ENCODE results near the gene ATP10B. TPM values are rescaled to one million over a fixed set of nuclear protein-coding genes. Genes with fewer than 3 reads are reported as not detected.

ATP10B gene
- total and polyA plus RNA-seq, 8 donors: 0.76 to 20.4 (median 4.6) TPM

- DNase-seq (no peak), ATAC-seq (no peak), FAIRE-seq (no peak)
- Histone ChIP-seq H3K27me3 (no peaks in the 10 kb centered on the region), H3K27ac (no peak overlapping the region), H3K36me3 (no peaks in the 10 kb centered on the region), H3K4me1 (no peaks in the 10 kb centered on the region), H3K9me3 (no peaks in the 10 kb centered on the region), H3K4me3 (no peak overlapping the region)
- TF ChIP-seq, protein P1, sequence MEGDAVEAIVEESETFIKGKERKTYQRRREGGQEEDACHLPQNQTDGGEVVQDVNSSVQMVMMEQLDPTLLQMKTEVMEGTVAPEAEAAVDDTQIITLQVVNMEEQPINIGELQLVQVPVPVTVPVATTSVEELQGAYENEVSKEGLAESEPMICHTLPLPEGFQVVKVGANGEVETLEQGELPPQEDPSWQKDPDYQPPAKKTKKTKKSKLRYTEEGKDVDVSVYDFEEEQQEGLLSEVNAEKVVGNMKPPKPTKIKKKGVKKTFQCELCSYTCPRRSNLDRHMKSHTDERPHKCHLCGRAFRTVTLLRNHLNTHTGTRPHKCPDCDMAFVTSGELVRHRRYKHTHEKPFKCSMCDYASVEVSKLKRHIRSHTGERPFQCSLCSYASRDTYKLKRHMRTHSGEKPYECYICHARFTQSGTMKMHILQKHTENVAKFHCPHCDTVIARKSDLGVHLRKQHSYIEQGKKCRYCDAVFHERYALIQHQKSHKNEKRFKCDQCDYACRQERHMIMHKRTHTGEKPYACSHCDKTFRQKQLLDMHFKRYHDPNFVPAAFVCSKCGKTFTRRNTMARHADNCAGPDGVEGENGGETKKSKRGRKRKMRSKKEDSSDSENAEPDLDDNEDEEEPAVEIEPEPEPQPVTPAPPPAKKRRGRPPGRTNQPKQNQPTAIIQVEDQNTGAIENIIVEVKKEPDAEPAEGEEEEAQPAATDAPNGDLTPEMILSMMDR (IDR thresholded peaks at IDR 0.05): no peak
- WGBS, 2 donors: 80 to 96% methylated on average over 2 of the region's 2 CpGs
- intact Hi-C loops (cut with DNase I): no loop called here
Measured at GRCh38 chr5:160668356-160668755, 183.7 kb downstream of the ATP10B start.

- H3K36me3 ChIP-seq: no peaks in the 10 kb centered on the region
- intact Hi-C loops (cut with DNase I): no loop called here
- no peak overlapping the region for H3K27ac ChIP-seq
- no peak overlapping the region for H3K4me3 ChIP-seq
- H3K4me1 ChIP-seq: no peaks in the 10 kb centered on the region
- no peak for FAIRE-seq
- H3K27me3 ChIP-seq: no peaks in the 10 kb centered on the region
- H3K9me3 ChIP-seq: no peaks in the 10 kb centered on the region
- no peak for ATAC-seq
- 72 to 82% methylated on average over 5 of the region's 5 CpGs for WGBS, 2 donors
- no peak for DNase-seq
- TF ChIP-seq, protein P1 (IDR thresholded peaks at IDR 0.05): no peak
Measured at GRCh38 chr5:160667160-160667559, 184.9 kb downstream of the ATP10B start.

- TF ChIP-seq, protein P1 (IDR thresholded peaks at IDR 0.05): no peak
- Histone ChIP-seq H3K4me1 (no peaks in the 10 kb centered on the region), H3K27me3 (no peaks in the 10 kb centered on the region), H3K36me3 (no peaks in the 10 kb centered on the region), H3K9me3 (no peaks in the 10 kb centered on the region), H3K4me3 (no peak overlapping the region), H3K27ac (no peak overlapping the region)
- no peak for FAIRE-seq
- DNase-seq: no peak
- intact Hi-C loops (cut with DNase I): no loop called here
- ATAC-seq: no peak
- 65 to 79% methylated on average over 3 of the region's 3 CpGs for WGBS, 2 donors
Measured at GRCh38 chr5:160665460-160665859, 186.6 kb downstream of the ATP10B start.

DNA sequence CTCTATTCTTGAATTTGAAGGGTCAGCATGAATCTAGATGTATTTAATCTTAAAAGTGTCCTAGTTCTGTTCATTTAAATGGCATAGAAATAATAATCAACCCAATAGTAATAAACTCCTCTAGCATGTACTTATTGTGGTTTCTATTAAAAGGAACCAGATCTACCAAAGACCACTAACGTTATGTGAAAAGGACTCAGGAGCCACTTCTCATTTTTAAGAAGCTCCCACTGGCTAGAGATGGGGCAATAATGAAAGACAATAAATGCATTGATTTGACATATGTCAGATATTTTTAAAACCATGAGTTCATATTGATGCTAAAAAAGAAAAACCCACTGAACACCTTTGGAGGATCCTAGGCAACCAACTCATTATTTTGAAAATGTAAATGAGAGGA, 191.9 kb downstream of the ATP10B start:
- Histone ChIP-seq H3K9me3 (no peaks in the 10 kb centered on the region), H3K4me1 (peaks cover 0 to 26% (median 0%) of the 10 kb centered on the region in 3 donors), H3K27me3 (no peaks in the 10 kb centered on the region), H3K4me3 (no peak overlapping the region), H3K36me3 (no peaks in the 10 kb centered on the region), H3K27ac (no peak overlapping the region)
- TF ChIP-seq, protein P1 (IDR thresholded peaks at IDR 0.05): no peak
- WGBS, 2 donors: 64 to 88% methylated on average over 1 of the region's 1 CpG
- DNase-seq: no peak
- FAIRE-seq: no peak
- no peak for ATAC-seq
- intact Hi-C loops (cut with DNase I): no loop called here

DNA sequence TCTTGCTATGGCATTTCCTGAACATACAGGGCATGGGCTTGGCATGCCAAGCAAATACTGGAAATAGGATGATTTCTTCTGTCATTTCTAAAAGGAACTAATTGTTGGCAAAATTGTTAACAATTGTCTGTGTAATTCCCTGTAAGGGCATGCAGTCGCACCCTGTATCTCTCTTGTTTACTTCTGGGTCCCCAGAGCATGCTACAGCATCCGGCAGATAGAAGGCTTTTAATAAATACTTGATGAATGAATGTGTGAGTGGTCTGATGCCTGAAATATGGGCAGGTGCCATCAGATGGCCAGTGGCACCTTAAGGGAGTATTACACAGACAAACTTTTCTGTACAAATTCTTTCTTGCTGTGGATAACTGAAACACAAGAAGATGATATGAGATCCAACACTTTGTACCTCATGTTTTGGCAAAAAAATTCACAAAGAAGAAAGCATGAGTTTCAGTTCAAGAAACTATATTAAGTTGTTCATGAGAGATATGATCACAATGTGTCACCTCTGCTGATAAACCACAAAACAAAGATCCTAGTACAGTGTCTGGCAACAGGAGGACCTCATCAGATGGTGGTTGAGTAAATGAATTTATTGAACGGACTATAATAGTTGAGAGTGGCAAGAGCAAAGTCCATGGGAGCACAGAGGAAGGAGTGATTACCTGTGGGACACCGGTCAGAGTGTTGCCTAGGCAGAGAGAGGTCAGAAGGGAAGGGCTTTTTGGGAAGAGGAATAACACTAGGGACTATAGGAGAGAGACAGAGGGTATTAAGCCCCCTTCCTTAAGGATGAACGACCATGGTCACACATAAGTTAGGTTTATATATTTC, 194.2 kb downstream of the ATP10B start:
- Histone ChIP-seq H3K27ac (peak overlapping the region in 2 of 4 donors; percentile 53 to 61), H3K36me3 (no peaks in the 10 kb centered on the region), H3K9me3 (no peaks in the 10 kb centered on the region), H3K4me3 (no peak overlapping the region), H3K27me3 (no peaks in the 10 kb centered on the region), H3K4me1 (peaks cover 0 to 26% (median 0%) of the 10 kb centered on the region in 3 donors)
- intact Hi-C loops (cut with DNase I): no loop called here
- FAIRE-seq (no peak), DNase-seq (no peak), ATAC-seq (peak in 3 of 4 donors; percentile 59 to 67 (median 66))
- TF ChIP-seq, protein P1 (IDR thresholded peaks at IDR 0.05): no peak
- 52 to 62% methylated on average over 5 of the region's 5 CpGs for WGBS, 2 donors

Data from pancreas (tissue), 10 donors.